HG02759 (cell line): Measurements from ENCODE around the gene ERC2.
A peak's percentile ranks its signal among the peaks of the same experiment; 100 is the strongest.

ENCODE experiments used
- ATAC-seq: cut with Tn5 transposase; IDR thresholded peaks from one replicate; pipeline ENCODE4 v1.9.1; 2021; ENCODE audit warnings: mild to moderate bottlenecking, moderate library complexity; ENCODE audit not compliant: unreplicated experiment

Gene ERC2

DNA sequence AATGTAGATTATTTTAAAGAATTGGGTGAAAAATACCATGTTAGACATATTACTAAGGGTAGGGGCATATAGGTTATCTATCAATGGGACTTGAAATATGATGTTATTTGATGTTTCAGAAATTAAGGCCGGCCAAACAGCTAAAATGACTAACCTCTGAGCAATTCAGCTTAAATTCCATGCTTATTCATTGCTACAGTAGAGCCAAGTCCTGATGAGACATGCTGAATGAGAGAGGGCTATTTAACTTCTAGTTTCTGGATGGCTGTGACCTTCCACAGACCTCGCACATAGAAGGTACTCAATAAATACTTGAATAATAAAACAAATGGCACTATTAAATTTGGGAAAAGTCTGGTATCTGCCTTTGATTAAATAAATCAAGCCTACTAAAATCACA is 805.6 kb downstream of the ERC2 start:
- no peak for ATAC-seq

DNA sequence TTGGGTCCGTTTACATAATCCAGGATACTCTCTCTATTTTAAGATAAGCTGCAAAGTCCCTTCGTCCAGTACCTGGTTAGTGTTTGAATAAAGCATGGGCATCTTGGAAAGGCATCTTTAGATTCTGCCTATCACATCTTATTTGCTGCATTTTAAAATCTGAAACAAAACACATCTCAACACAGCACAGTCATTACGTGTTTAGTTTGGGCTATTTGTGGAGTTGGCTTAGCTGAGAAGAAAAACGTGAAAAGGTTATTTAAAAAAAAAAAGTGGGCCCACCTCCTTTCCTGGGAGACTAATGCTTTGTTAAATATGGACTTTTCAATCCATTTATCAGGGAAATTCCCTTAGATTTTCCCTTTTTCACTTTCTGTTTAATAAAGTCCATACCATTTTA is 806.7 kb downstream of the ERC2 start:
- ATAC-seq = no peak

DNA sequence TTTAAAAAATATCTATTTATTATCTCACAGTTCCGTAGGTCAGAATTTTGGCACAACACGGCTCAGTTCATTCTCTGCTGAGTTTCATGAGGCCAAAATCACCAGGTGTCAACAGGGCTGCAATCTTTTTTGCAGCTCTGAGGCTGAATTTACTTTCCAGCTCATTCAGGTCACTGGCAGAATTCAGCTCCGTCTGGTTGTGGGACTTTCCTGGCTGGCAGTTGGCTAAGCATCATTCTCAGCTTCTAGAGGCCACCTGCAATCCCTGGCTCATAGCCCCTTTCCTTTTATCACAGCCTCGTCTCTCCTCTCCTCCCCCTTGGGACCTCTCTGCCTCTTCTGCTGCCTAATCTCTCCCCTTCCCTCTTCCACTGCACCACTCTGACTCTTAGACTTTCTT is 807.1 kb downstream of the ERC2 start:
- peak; percentile 47 for ATAC-seq

DNA sequence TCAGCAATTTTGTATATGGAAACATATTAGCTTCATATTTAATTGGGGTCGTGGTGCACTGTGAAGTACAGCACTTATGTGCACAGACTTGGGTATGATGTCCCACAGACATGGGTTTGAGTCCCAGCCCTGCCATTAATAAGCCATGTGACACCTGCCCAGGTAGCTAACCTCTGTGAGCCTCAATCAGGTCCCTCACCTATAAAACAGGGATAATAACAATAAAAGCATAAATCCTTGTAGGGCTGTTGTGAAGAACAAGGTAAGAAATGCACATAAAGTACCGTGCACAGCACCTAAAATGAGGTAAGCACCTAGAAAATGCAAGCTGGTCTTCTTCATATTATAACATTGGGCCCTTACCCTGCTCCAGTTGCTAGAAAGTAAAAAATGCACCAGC is 807.6 kb downstream of the ERC2 start:
- ATAC-seq = no peak

DNA sequence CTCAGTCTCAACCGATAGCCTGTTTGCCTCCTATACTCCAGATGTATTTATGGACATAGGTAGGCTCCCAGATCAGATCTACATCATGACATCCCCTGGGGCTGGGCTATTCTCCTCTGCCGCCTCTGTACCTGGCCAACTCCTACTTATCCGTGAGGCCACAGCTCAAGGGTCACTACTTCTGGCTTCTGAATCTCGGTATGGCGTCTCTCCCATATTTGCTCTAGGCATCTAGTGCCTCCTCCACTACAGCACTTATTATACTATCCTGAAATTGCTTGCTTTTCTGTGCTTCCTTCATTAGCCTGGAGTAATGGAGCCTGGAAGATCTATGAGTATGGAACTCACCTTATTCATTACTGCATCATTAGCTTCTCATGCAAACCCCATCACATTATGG is 808.6 kb downstream of the ERC2 start:
- no peak for ATAC-seq

DNA sequence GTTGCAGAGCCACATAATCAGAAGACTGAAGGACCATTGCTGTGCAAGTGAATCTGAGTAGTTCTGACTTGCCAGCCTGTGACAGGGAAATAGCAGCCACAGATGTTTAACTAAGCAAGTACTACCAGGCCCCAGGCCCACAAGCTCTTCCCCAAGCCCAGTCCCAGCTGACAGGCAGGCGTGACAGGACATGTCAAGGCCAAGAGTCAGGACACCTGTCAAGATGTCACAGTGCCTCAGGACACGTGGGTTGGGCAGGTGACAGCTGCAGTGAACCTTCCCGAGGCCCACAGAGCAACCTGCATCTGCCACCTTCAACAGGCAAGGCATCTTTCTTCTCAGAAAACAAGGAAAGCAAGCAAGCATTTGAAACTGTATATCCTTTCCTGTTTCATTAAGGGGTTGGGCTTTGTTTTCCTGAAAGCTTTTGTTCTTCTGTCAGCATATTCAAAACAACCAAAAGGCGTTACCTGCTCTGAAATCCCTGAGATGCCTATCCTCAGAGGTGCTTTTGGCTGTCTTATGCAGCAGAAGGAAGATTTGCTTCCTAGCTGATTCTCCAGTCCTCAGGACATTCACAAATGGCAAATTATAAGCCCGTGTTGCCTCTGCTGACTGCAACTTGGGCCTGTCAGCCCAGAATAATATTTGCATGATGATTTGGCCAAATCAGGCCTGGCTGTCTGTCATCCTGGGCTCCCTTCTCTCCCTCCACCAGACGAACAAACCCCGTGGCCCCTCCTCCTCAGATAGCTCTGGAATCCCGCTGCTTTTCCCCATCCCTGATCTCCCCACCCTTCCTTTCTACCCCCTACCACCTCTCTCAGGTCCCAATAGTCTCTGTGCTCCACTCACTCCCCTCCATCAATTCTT is 809.3 kb downstream of the ERC2 start:
- peak; percentile 31 for ATAC-seq

DNA sequence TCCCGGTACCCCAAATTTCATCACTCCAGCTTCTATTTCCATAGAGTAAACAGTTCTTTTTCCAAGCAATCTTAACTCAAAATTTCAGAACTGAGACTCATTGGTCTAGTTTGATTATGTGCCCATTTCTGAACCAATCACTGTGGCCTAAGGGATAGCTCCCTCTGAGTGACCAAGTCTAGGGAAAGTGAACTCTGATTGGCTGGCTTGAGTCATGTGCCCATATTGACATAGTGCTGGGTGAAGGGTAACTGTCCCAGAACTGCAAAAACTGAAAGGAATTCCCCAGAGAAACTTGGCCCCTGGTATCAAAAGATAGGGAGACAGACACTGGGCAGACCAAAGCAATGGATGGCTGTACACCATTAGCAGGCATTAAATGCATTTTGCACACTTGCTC is 810.0 kb downstream of the ERC2 start:
- ATAC-seq = no peak

DNA sequence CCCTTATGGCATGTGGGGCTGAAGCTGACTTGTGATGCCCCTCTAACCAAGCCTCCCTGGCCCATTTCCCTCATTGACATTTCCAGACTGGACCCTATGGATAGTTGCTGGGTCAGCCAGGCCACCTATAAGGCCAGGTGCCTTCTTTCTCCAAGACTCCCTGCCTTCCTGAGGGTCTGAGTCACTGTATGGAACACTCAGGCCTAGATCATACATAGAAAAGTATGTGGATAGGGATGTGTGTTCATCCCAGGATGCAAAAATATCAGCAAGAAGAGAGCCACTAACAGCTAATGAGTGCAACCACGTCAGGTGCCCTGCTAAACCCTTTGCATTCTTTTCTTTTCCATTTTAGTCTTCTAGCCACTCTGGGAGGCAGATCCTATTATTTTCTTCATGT is 812.7 kb downstream of the ERC2 start:
- no peak for ATAC-seq

DNA sequence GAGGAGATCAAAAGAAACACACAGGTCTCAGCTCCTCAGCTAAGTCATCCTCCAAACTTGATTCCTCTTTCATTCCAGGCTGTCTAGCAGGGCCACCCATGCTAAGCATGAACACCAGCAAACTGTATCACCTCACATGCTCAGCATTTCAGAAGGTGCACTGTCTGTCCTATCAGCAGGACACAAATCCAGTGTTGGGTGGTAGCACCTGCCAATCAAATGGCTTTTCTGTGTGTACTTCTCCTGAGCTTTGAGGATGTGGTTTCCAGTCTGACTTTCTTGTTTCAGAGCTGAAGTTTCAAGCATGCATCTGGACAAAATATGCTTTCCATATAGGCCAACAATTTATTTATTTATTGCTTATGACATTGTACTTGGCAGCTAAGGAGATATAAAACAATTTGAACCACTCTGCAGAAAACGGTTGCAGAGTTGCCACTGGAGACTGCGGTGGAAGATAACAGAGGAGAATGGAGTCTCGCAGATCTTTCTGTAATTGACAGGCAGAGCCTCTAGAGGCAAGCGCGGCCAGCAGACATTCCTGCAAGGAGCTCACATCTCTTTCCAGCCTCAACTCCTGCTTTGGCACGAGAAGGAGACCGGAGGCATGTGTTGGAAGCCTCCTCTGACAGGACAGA is 814.0 kb downstream of the ERC2 start:
- peak; percentile 84 for ATAC-seq

DNA sequence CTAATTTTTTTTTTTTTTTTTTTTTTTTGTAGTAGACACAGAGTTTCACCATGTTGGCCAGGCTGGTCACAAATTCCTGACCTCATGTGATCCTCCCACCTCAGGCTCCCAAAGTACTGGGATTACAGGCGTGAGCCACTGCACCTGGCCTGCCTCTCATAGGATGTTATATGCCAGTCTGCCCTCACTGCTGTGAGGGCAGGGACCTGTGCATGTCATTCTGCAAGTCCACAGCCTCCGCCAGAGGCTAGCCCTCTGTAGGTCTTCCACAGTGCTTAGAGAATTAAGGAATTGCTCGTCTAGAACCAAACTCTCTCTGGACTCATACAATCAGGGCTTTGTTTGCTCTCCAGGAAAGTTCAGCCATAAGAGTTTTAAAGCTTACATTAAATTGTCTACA is 817.3 kb downstream of the ERC2 start:
- no peak for ATAC-seq

DNA sequence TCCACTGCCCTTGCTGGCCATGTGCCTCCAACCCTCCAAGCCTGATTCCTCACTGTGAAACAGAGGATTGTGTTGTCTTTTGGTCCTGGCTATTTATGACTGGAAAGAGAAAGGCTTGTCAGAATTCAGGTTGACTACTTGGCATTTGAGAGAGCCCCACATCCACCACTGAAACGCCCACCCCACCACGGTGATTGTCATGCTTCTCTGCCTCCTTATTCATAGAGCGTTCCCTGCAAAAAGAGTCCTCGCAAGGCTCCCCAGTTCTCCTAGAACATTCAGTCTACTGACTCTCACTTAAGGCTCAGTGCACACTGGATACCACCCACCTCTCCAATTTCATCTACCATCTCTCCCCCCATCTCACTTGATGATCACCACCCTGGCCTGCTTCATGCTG is 818.3 kb downstream of the ERC2 start:
- ATAC-seq = no peak

DNA sequence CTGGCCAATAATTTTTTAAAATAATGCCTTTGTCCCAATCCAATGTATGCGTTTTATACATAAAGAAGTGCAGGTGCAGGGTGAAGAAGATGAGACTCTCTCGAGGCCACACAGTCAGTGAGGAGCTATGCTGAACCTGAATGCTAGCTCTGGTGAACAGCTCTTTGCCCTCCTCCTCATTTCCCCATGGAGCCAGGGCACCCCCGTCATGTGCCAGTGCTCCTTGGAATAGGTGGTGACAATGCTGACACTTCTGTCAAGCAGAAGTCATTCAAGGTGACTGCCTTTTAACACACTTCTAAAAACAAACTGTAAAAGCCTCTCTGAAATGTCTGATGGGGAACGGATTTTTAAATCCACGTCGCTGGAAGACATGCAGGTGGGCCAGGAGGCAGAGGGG is 818.7 kb downstream of the ERC2 start:
- ATAC-seq = no peak

DNA sequence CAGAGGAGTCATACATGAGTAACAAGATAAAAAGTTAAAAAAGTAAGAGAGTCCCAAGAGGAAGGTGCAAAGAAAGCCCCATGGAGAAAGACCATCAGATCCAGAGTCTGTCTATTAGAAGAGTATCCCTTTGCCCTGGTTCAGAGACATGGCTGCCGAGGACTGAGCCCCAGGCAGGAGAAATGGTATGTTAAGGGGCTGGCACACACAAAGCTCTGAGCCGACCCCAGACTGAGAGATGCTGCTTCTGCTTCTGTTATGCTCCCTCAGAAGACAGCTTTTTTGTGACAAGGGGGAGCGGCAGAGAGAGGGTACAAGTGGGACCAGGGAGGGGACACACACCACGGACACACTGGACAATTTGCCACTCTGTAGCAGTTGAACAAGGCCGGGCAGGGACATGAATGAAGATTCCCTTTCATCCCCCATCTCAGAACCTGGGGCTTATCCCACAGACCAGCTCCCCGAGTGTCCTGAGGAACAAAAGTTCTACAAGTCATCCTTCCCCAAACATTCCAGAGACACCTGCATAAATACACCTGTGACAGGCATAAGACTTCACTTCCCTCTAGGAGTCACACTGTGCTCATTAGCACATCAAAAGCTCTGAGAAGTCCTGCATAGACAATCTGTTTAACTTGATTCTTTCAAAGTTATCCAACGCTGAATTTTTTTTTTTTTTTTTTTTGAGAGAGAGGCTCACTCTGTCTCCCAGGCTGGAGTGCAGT is 819.5 kb downstream of the ERC2 start:
- ATAC-seq = no peak

DNA sequence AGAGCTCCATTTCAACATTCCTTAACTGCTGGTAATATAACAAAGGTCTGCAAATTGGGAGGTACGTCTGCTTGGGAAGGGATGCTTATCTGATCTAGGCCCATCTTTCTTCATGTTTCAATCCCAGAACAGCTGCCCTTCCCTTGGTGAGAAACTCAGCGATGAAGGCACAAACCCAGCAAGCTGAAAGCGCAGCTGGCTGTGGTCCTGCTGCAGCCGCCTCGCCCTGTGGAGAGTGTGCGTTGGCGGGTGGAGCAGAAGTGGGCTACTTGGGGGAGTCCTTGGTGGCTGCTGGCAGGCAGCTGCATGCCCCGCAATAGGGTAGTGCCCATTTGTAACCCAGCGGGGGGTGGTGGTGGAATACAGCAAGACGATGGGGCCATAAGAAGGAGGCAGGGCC is 820.6 kb downstream of the ERC2 start:
- no peak for ATAC-seq

DNA sequence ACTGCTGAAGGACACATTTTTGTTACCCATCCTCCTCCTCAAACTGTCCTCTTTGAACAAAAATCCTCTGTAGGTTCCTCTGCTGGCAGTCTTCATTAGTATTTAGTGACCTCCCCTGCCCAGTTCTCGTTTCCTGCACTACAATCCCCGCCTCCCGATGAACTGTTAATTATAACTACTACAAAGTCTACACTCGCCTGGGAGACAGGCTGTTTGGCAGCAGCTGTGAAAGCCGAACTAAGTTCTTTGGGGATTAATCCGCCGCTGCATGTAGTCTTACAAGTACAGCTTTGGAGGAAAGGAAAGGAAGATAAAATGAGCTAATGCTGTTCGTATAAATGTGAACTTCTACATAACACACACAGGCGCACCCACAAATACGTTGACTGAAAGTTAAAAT is 821.2 kb downstream of the ERC2 start:
- no peak for ATAC-seq

DNA sequence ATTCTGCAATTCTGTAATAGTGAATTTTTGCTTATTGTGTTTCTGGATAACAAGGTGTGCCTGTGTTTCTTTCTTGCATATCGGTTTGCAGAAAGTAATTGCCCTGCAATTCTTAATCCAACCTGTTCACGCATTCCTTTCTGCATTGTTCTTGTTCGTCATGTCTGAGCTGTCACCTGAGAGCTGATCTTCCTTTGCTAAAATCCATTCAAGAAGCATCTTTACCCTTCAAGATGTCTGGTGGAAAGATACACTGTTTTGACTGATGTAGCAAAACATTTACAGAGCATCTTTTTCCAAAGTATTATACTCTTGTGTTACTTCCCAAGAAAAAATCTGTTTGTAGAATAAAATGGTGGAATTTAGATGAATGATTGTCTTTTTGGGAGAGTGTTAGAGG is 822.1 kb downstream of the ERC2 start:
- no peak for ATAC-seq

DNA sequence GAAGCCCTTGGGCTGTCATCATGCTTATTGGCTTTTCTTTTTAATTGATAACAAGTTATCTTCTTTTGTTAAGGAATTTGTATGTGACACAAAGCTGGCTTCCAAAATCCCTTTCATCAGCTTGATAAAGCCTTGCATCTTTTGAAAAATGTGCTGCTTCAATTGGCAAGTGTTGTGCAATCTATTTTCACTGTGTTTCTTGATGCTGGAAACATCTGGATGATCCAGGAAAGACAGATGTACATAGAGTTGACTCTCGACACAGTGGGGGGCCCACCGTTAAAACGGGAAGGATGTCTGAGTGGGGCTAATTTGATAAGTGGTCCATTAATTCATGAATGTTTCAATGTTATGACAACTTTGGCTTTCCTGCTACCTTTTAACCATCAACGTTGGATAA is 822.8 kb downstream of the ERC2 start:
- ATAC-seq = no peak

DNA sequence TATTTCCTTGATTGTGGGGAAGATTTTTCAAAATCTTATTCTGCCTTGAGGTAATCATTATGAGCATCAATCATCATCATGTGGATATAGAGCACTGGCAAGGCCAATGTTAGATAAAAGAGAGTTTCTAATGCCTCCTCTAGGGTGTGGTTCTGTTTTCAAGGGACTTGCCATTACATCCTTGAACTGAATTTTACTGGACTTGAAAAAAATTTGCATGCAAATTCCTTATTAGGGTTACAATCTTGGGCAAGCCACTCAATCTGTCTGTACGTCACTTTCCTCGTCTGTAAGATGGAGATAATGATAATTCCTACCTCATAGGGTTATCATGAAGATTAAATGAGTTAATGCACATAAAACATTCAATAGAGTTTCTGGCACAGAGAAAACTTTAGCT is 825.0 kb downstream of the ERC2 start:
- no peak for ATAC-seq

DNA sequence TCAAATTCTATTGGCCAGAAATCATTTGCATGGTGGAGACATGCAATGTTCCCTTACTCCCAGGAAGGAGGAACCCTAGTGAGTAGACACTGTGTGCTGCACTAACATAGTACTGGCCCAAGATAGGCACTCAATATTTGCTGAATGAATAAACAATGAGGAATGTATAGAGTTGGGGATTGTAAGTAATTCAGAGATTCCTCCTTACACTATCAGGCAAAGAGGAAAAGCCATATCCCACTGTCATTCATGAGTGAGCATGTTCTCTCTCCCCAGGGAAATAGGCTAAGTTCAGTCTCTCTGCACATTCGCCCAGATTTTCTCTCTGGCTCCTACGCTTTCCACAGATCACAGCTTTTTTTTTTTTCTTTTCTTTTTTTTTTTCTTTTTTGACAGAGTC is 826.3 kb downstream of the ERC2 start:
- no peak for ATAC-seq

DNA sequence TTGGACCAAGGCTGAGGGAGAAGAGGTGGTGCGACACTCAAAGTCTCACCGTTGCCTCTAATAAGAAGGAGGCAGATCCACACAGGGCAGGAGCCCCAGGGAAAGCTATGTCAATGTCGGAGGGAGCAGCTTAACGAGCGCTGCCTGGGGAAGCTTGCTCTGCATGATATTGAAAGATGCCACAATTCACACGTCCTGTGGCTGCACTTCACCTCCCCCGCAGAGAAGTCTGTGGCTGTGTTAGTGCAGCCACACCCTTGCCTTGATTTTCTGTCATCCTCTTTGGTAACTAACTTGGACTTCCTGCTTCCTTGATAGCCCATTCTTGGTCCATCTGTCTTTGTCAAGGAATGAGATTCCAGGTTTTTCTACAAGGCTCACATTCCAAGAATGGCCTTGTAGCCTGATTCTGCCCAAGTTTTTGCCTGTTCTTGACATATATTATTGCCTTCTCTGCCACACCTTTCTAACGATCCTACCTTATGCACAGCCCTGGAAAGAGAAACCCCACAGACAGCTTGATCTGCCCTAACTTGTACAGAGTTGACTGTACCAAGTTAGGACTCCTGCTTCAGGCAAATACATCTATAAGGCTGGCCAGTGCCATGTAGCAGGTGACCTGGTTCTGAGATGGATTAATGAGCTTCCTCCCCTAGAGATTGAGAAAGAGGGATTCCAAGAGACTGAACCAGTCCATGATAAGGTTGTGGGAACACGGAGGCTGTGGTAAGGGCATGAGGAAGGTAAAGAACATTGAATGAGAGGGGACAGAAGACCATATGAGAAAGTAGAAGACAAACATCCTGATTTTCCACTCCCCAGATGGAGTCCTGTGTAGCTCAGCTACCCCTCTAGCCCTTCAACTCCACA is 828.1 kb downstream of the ERC2 start:
- ATAC-seq = no peak

DNA sequence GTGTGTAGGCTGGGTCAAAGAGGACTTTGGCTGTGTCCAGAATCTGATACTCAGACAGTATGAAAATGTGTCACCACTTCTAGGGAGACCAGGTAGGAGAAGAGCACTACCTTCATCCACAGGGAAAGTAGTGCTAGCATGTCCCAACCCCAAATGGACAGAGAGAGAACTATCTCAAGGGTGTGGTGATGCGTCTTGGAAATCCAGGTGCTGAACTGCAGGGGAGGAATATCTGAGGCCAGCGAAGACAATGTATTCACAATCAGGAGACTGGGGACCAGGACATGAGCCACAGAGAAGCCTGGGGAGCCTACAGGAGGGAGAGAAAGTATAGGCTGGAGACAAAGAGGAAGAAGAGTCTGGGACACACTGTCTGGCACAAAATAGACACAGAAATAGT is 829.1 kb downstream of the ERC2 start:
- ATAC-seq = no peak
